Mucosa of descending colon (tissue), 3 donors: ENCODE results near the gene PPP1CC. TPM values are rescaled to one million over a fixed set of nuclear protein-coding genes. Genes with fewer than 3 reads are reported as not detected.
"Not testable (repeated sequence)": the region's sequence is repeated elsewhere in the genome, so short reads cannot be mapped to it uniquely, and the experiment has no call there.

Experiments used
- ATAC-seq: fragments of 200-7000 bp; cut with Tn5 transposase; one replicate; pipeline ENCODE4 v1.9.1; 2020; ENCODE audit warnings: mild to moderate bottlenecking, moderate library complexity
- DNase-seq, 3 donors: peaks; one replicate each; pipeline ENCODE4 v3.0.0-alpha.2; 2020
- H3K36me3 ChIP-seq: fragments of 200-600 bp; one replicate; pipeline ENCODE4 v1.8.0; 2021; ENCODE audit warnings: low read depth, mild to moderate bottlenecking
- H3K4me1 ChIP-seq: fragments of 200-600 bp; one replicate; pipeline ENCODE4 v1.8.0; 2021; ENCODE audit warnings: low read depth, mild to moderate bottlenecking
- H3K4me3 ChIP-seq: fragments of 200-600 bp; one replicate; pipeline ENCODE4 v1.8.0; 2021; ENCODE audit warnings: mild to moderate bottlenecking
- H3K9me3 ChIP-seq: fragments of 200-600 bp; one replicate; pipeline ENCODE4 v1.8.0; 2021; ENCODE audit warnings: mild to moderate bottlenecking
- CTCF ChIP-seq: fragments of 200-600 bp; IDR thresholded peaks from one replicate; pipeline ENCODE4 v1.8.0; 2022; ENCODE audit warnings: antibody characterized with exemption, mild to moderate bottlenecking
- intact Hi-C, 2 donors: fragments of 100-400 bp; cut with DNase I in 1 of 2; cut with micrococcal nuclease in 1 of 2; formaldehyde crosslinking; loops; one replicate each; pipeline versions ENCODE4 v1.11.0 to v1.11.1; 2022; cut with DNase I, micrococcal nuclease
- total RNA-seq, 3 donors: library from RNA; stranded (reverse); fragmentation: NEBNext Ultra II Directional in 2 of 3; extraction: Animal tissue kit (Norgen Biotek cat#: 25700) in 2 of 3; gene quantifications; one replicate each; pipeline versions ENCODE4 v1.2.1 to v1.2.4, GENCODE V29; 2021 to 2023
- donor health status: DM: no; HTN: no; CAD: no; lungs with moderate emphysema.
- donor health status: DM: no; HTN: no; CAD: no.
- donor health status: DM: no; HTN: yes; CAD: no.

The PPP1CC gene
- total RNA-seq, 3 donors from 2014 or later: 145 to 171 (median 161) TPM

GRCh38 chr12:110731479-110731878 lies 11.2 kb downstream of the PPP1CC start:
- Histone ChIP-seq H3K9me3 (no peaks in the 10 kb centered on the region), H3K4me1 (peaks cover 26% of the 10 kb centered on the region), H3K4me3 (no peak overlapping the region), H3K36me3 (no peaks in the 10 kb centered on the region)
- DNase-seq (no peak), ATAC-seq (no peak)
- TF ChIP-seq CTCF: no peak
- intact Hi-C loops: no loop called here

GRCh38 chr12:110728628-110729027 lies 14.1 kb downstream of the PPP1CC start:
- H3K36me3 ChIP-seq: peaks cover 4% of the 10 kb centered on the region

GRCh38 chr12:110726708-110727369 lies 15.9 kb downstream of the PPP1CC start:
- no peak for DNase-seq
- no peak for ATAC-seq
- TF ChIP-seq CTCF: no peak
- no peaks in the 10 kb centered on the region for H3K9me3 ChIP-seq
- intact Hi-C loops: no loop called here
- H3K4me3 ChIP-seq: no peak overlapping the region
- peaks cover 4% of the 10 kb centered on the region for H3K36me3 ChIP-seq
- no peaks in the 10 kb centered on the region for H3K4me1 ChIP-seq

More at GRCh38 chr12:110728628-110729027, 14.1 kb downstream of the PPP1CC start:
- Histone ChIP-seq H3K9me3 (no peaks in the 10 kb centered on the region), H3K4me1 (peaks cover 8% of the 10 kb centered on the region), H3K4me3 (no peak overlapping the region)
- intact Hi-C loops: no loop called here
- ATAC-seq (no peak), DNase-seq (no peak)
- no peak for TF ChIP-seq CTCF

- Histone ChIP-seq H3K9me3 (no peaks in the 10 kb centered on the region), H3K4me1 (no peaks in the 10 kb centered on the region), H3K4me3 (no peak overlapping the region), H3K36me3 (peaks cover 4% of the 10 kb centered on the region)
- intact Hi-C loops: no loop called here
- ATAC-seq (no peak), DNase-seq (no peak)
- no peak for TF ChIP-seq CTCF
Measured at GRCh38 chr12:110726028-110726427, 16.7 kb downstream of the PPP1CC start.

GRCh38 chr12:110725267-110725666 lies 17.4 kb downstream of the PPP1CC start:
- intact Hi-C loops: no loop called here
- Histone ChIP-seq H3K4me1 (no peaks in the 10 kb centered on the region), H3K9me3 (no peaks in the 10 kb centered on the region), H3K4me3 (no peak overlapping the region), H3K36me3 (peaks cover 6% of the 10 kb centered on the region)
- no peak for ATAC-seq
- DNase-seq: no peak
- TF ChIP-seq CTCF: no peak

GRCh38 chr12:110722892-110723291 lies 19.8 kb downstream of the PPP1CC start:
- ATAC-seq, intact Hi-C loops, DNase-seq, H3K4me1 ChIP-seq, H3K4me3 ChIP-seq, H3K9me3 ChIP-seq: not testable (repeated sequence)
- H3K36me3 ChIP-seq: peaks cover 15% of the 10 kb centered on the region
